Cerebellar nuclear complex (tissue), 1 donor: Measurements from ENCODE around the gene LRR1.
A peak's percentile ranks its signal among the peaks of the same experiment; 100 is the strongest.
"Not testable (repeated sequence)": the region's sequence is repeated elsewhere in the genome, so short reads cannot be mapped to it uniquely, and the experiment has no call there.

Experiments
- DNase-seq, 2 experiments: peaks; one replicate each; lab custom pipeline; 2025; lab: John Stamatoyannopoulos, UW

LRR1 gene

GRCh38 chr14:49598485-49599300, at the start of gene LRR1:
LRR1 (plus strand) TSS chr14:49598940; CDS start chr14:49599021, 81 bp downstream.
- DNase-seq, result peak in 1 of 2 experiments; percentile 13

- DNase-seq, result no peak
Observed at GRCh38 chr14:49549446-49549845, 49.3 kb upstream of the LRR1 start.

- DNase-seq, result no peak
Observed at GRCh38 chr14:49549881-49550280, 48.9 kb upstream of the LRR1 start.

- no peak for DNase-seq
Observed at GRCh38 chr14:49550286-49551184, 48.2 kb upstream of the LRR1 start.

GRCh38 chr14:49551569-49551968, 47.2 kb upstream of the LRR1 start:
- DNase-seq, result no peak

GRCh38 chr14:49553106-49553505, 45.6 kb upstream of the LRR1 start:
- DNase-seq, result no peak

GRCh38 chr14:49553892-49554291, 44.8 kb upstream of the LRR1 start:
- DNase-seq, result no peak

- DNase-seq, result no peak
Observed at GRCh38 chr14:49559979-49560768, 38.6 kb upstream of the LRR1 start.

GRCh38 chr14:49566714-49567113, 32.0 kb upstream of the LRR1 start:
- no peak for DNase-seq

GRCh38 chr14:49569281-49569680, 29.5 kb upstream of the LRR1 start:
- DNase-seq, result no peak

- DNase-seq, result no peak
Observed at GRCh38 chr14:49574038-49574437, 24.7 kb upstream of the LRR1 start.

GRCh38 chr14:49578141-49578540, 20.6 kb upstream of the LRR1 start:
- DNase-seq, result no peak

- DNase-seq, result no peak
Observed at GRCh38 chr14:49579841-49580240, 18.9 kb upstream of the LRR1 start.

GRCh38 chr14:49581209-49582112, 17.3 kb upstream of the LRR1 start:
- DNase-seq, result no peak

GRCh38 chr14:49582113-49582977, 16.4 kb upstream of the LRR1 start:
- DNase-seq, result no peak

- no peak for DNase-seq
Observed at GRCh38 chr14:49583629-49584028, 15.1 kb upstream of the LRR1 start.

- no peak for DNase-seq
Observed at GRCh38 chr14:49584058-49584457, 14.7 kb upstream of the LRR1 start.

GRCh38 chr14:49584981-49585640, 13.6 kb upstream of the LRR1 start:
- not testable (repeated sequence) for DNase-seq
